GM23248 (cell line): Measurements from ENCODE around the gene MLXIPL. TPM values are rescaled to one million over a fixed set of nuclear protein-coding genes. Genes with fewer than 3 reads are reported as not detected.
"Not testable (repeated sequence)": the region's sequence is repeated elsewhere in the genome, so short reads cannot be mapped to it uniquely, and the experiment has no call there.

Experiments
- DNase-seq: peaks from one replicate; pipeline ENCODE4 v3.0.0-alpha.2; 2015
- H2AFZ ChIP-seq: fragments of 200-600 bp; sonication (generic); 2 replicates; pipeline ENCODE4 v1.6.1; 2016; ENCODE audit warnings: antibody characterized with exemption
- H3F3A ChIP-seq: fragments of 200-600 bp; sonication (generic); 2 replicates; pipeline ENCODE4 v1.6.1; 2016; ENCODE audit warnings: mild to moderate bottlenecking, antibody characterized with exemption, mixed run types; ENCODE audit not compliant: insufficient read depth
- H3K27ac ChIP-seq: fragments of 200-600 bp; sonication (generic); 2 replicates; pipeline ENCODE4 v1.5.1; 2016; ENCODE audit warnings: mild to moderate bottlenecking
- H3K27me3 ChIP-seq: fragments of 200-600 bp; sonication (generic); replicated peaks from 2 replicates; pipeline ENCODE4 v1.6.1; 2016; ENCODE audit warnings: mild to moderate bottlenecking; ENCODE audit not compliant: insufficient read depth
- H3K36me3 ChIP-seq: fragments of 200-600 bp; sonication (generic); 2 replicates; pipeline ENCODE4 v1.6.1; 2016; ENCODE audit warnings: low read depth, mild to moderate bottlenecking
- H3K4me1 ChIP-seq: fragments of 200-600 bp; sonication (generic); 2 replicates; pipeline ENCODE4 v1.6.1; 2016; ENCODE audit warnings: mild to moderate bottlenecking; ENCODE audit not compliant: insufficient read depth
- H3K4me2 ChIP-seq: fragments of 200-600 bp; sonication (generic); one replicate; pipeline ENCODE4 v1.6.1; 2016; ENCODE audit warnings: mild to moderate bottlenecking; ENCODE audit not compliant: unreplicated experiment
- H3K4me3 ChIP-seq: fragments of 200-600 bp; sonication (generic); 2 replicates; pipeline ENCODE4 v1.5.1; 2016; ENCODE audit warnings: mild to moderate bottlenecking
- H3K79me2 ChIP-seq: fragments of 200-600 bp; sonication (generic); 2 replicates; pipeline ENCODE4 v1.6.1; 2016; ENCODE audit warnings: mild to moderate bottlenecking; ENCODE audit not compliant: insufficient read depth
- H3K9ac ChIP-seq: fragments of 200-600 bp; sonication (generic); 2 replicates; pipeline ENCODE4 v1.6.1; 2016; ENCODE audit warnings: mild to moderate bottlenecking
- H3K9me2 ChIP-seq: fragments of 200-600 bp; sonication (generic); 2 replicates; pipeline ENCODE4 v1.6.1; 2016; ENCODE audit warnings: mixed run types, mild to moderate bottlenecking, moderate library complexity; ENCODE audit not compliant: insufficient read depth
- H3K9me3 ChIP-seq: fragments of 200-600 bp; sonication (generic); one replicate; pipeline ENCODE4 v1.6.1; 2017; ENCODE audit warnings: low read depth
- H4K20me1 ChIP-seq: fragments of 200-600 bp; sonication (generic); 2 replicates; pipeline ENCODE4 v1.6.0; 2016; ENCODE audit not compliant: insufficient read depth
- EZH2 ChIP-seq: fragments of 200-600 bp; sonication (generic); IDR thresholded peaks from 2 replicates; pipeline ENCODE4 v1.6.1; 2018; ENCODE audit warnings: antibody characterized with exemption, mild to moderate bottlenecking; ENCODE audit not compliant: insufficient read depth, poor library complexity, severe bottlenecking
- EZH2phosphoT487 ChIP-seq: fragments of 200-600 bp; sonication (generic); IDR thresholded peaks from 2 replicates; pipeline ENCODE4 v1.6.1; 2018; ENCODE audit warnings: antibody characterized with exemption, moderate library complexity, mild to moderate bottlenecking, low read depth; ENCODE audit not compliant: insufficient read depth
- WGBS, 2 experiments: methylation state at CpG; one replicate each; pipeline ENCODE4 v1.1.6; 2015 to 2017; ENCODE audit warnings: low lambda C conversion rate in 2 of 2, low coverage in 1 of 2; ENCODE audit errors: missing lambda C conversion rate in 2 of 2; 5-methylcytosine and 5-hydroxymethylcytosine counted together
- in situ Hi-C: fragments of 300-500 bp; cut with MboI; formaldehyde crosslinking; loops from 2 replicates; pipeline ENCODE4 v1.15.0; 2020
- polyA plus RNA-seq: library from polyadenylated mRNA; unstranded; fragments of >200 nt; fragmentation: Nextera tagmentation; extraction: Ambion mirVana; gene quantifications from 2 replicates; pipeline ENCODE4 v1.2.1, GENCODE V29; 2016
- total RNA-seq: library from RNA; depleted of rRNA; stranded (reverse); fragments of >200 nt; shearing (Covaris generic); gene quantifications from 2 replicates; pipeline ENCODE4 v1.2.3, GENCODE V29; 2014

MLXIPL gene
- total and polyA plus RNA-seq, 2 experiments from 2014 or later: not detected

DNA sequence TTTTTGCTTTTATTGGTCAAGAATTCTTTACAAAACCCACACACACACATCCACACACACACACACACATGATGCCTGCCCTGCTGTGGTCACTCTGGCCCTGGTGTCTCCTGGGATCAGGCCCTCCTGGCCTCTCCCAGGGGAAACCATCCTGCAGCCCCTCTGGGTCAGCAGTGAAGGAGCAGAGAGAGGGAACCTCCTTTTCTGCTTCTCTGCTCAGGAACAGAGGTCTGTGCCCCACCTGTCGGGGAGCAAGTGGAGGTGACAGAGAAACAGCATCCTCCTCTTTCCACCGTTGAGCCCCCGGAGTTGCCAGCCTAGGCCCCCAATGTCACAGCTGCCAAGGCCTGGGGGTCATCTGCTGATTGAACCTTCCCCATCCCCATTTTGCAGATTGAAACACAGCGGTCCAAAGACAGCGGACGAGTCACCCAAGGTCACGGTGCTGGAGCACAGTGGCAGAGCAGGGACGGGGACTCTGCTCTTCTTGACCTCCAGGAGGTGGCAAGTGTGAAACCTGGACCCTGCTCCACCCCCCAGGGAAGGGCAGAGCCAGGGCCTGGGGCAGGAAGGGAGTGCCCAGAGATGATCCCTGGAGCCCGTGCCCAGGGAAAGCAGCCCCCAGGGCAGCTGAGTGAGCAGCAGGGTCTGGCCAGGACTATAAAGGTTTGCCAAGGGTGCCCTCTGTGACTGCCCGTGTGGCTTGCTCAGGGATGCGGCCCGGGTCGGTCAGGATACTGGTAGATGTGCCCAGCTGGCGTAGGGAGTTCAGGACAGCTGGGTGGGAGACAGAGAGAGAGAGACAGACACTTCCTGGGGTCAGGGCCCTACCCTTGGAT is 30.9 kb downstream of the MLXIPL start:
- H3K36me3 ChIP-seq: no peaks in the 10 kb centered on the region
- no peaks in the 10 kb centered on the region for H3K27me3 ChIP-seq
- no peak overlapping the region for H3K27ac ChIP-seq
- H3K4me1 ChIP-seq: no peaks in the 10 kb centered on the region
- no peak overlapping the region for H3K9ac ChIP-seq
- no peaks in the 10 kb centered on the region for H3K79me2 ChIP-seq
- H3F3A ChIP-seq: no peaks in the 10 kb centered on the region
- no peak for DNase-seq
- H3K9me3 ChIP-seq: no peaks in the 10 kb centered on the region
- H3K4me2 ChIP-seq: no peak overlapping the region
- H2AFZ ChIP-seq: no peak overlapping the region
- in situ Hi-C loops: no loop called here
- WGBS, 2 experiments: 45 to 48% methylated on average over 14 of the region's 14 CpGs
- no peaks in the 10 kb centered on the region for H4K20me1 ChIP-seq
- no peak overlapping the region for H3K4me3 ChIP-seq
- TF ChIP-seq EZH2phosphoT487: no peak
- TF ChIP-seq EZH2: no peak
- no peaks in the 10 kb centered on the region for H3K9me2 ChIP-seq

DNA sequence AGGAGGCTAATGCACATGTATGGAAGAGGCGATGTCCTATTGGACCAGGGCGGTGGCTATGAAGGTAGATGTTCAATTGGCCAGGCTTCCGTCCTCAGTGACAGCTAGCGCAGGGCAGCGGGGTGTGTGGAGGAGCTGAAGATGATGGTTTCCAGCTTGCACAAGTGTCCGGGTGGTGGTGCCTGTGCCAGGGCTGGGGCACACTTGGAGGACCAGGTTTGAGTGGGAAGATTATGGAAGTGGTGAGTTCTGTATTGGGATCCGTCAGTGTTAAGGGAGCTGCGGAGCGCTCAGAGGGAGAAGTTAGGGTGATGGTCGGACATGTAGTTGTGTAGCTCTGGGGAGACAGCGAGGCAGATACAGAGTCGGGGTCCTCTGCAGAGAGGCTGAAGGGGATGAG is 37.4 kb downstream of the MLXIPL start:
- no peaks in the 10 kb centered on the region for H3F3A ChIP-seq
- no peak for TF ChIP-seq EZH2phosphoT487
- no peak for TF ChIP-seq EZH2
- no peaks in the 10 kb centered on the region for H3K27me3 ChIP-seq
- no peak overlapping the region for H3K4me3 ChIP-seq
- no peaks in the 10 kb centered on the region for H4K20me1 ChIP-seq
- no peaks in the 10 kb centered on the region for H3K9me3 ChIP-seq
- no peak overlapping the region for H3K27ac ChIP-seq
- no peaks in the 10 kb centered on the region for H3K4me1 ChIP-seq
- H3K79me2 ChIP-seq: no peaks in the 10 kb centered on the region
- in situ Hi-C loops: no loop called here
- H3K9ac ChIP-seq: no peak overlapping the region
- 86 to 90% methylated on average over 12 of the region's 12 CpGs for WGBS, 2 experiments
- no peak overlapping the region for H2AFZ ChIP-seq
- no peak for DNase-seq
- no peaks in the 10 kb centered on the region for H3K36me3 ChIP-seq
- no peaks in the 10 kb centered on the region for H3K9me2 ChIP-seq
- no peak overlapping the region for H3K4me2 ChIP-seq

- WGBS, 2 experiments: 56 to 79% methylated on average over 2 of the region's 2 CpGs
- no peak for DNase-seq
- in situ Hi-C loops: no loop called here
- no peak overlapping the region for H2AFZ ChIP-seq
- H3K36me3 ChIP-seq: no peaks in the 10 kb centered on the region
- H3K79me2 ChIP-seq: no peaks in the 10 kb centered on the region
- no peak overlapping the region for H3K4me3 ChIP-seq
- H3K9ac ChIP-seq: no peak overlapping the region
- H3K27ac ChIP-seq: no peak overlapping the region
- no peaks in the 10 kb centered on the region for H3K9me3 ChIP-seq
- no peaks in the 10 kb centered on the region for H3K27me3 ChIP-seq
- no peak for TF ChIP-seq EZH2phosphoT487
- H3K4me1 ChIP-seq: no peaks in the 10 kb centered on the region
- H3F3A ChIP-seq: no peaks in the 10 kb centered on the region
- no peaks in the 10 kb centered on the region for H4K20me1 ChIP-seq
- H3K9me2 ChIP-seq: no peaks in the 10 kb centered on the region
- no peak overlapping the region for H3K4me2 ChIP-seq
These were observed 39.1 kb downstream of the MLXIPL start for GRCh38 chr7:73585196-73585595.

- TF ChIP-seq EZH2phosphoT487: no peak
- TF ChIP-seq EZH2: no peak
- Histone ChIP-seq H3K9ac (no peak overlapping the region), H2AFZ (no peak overlapping the region), H3K27ac (no peak overlapping the region), H3F3A (peaks cover 3% of the 10 kb centered on the region; the same call in 1 of the 2 replicates), H3K27me3 (no peaks in the 10 kb centered on the region), H3K9me2 (no peaks in the 10 kb centered on the region), H3K4me2 (no peak overlapping the region), H3K4me3 (no peak overlapping the region), H3K79me2 (peaks cover 5% of the 10 kb centered on the region), H4K20me1 (no peaks in the 10 kb centered on the region), H3K4me1 (no peaks in the 10 kb centered on the region), H3K36me3 (no peaks in the 10 kb centered on the region), H3K9me3 (no peaks in the 10 kb centered on the region)
- DNase-seq: no peak
- whole genome bisulfite sequencing, 2 experiments: 79 to 84% methylated on average over 6 of the region's 6 CpGs
- in situ Hi-C loops: no loop called here
These were observed 41.6 kb downstream of the MLXIPL start for GRCh38 chr7:73582664-73583202.

DNA sequence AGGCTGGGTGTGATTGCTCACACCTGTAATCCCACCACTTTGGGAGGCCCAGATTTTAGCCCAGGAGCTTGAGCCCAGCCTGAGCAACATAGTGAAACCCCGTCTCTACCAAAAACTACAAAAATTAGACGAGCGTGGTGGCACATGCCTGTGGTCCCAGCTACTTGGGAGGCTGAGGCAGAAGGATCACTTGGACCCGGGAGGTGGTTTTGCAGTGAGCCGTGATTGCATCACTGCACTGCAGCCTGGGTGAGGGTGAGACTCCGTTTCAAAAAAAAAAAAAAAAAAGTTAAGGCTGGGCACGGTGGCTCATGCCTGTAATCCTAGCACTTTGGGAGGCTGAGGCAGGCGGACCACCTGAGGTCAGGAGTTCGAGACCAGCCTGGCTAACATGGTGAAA is 43.3 kb downstream of the MLXIPL start:
- H3K4me2 ChIP-seq, H3F3A ChIP-seq, H2AFZ ChIP-seq, H3K9ac ChIP-seq, H4K20me1 ChIP-seq, H3K27me3 ChIP-seq, H3K9me2 ChIP-seq, DNase-seq, H3K4me3 ChIP-seq, H3K9me3 ChIP-seq, H3K36me3 ChIP-seq, H3K27ac ChIP-seq, in situ Hi-C loops: not testable (repeated sequence)
- peaks cover 23% of the 10 kb centered on the region for H3K79me2 ChIP-seq
- WGBS, 2 experiments: 80 to 81% methylated on average over 9 of the region's 9 CpGs
- peaks cover 15% of the 10 kb centered on the region; the same call in 1 of the 2 replicates for H3K4me1 ChIP-seq
